ENCODE measurements around the gene INO80B.
"Not testable (repeated sequence)": the region's sequence is repeated elsewhere in the genome, so short reads cannot be mapped to it uniquely, and the experiment has no call there.

INO80B gene

GRCh38 chr2:74481961-74482800 lies 27.3 kb downstream of the INO80B start:
- peak; percentile 63 for DNase-seq (ENCODE audit: low spot score)

GRCh38 chr2:74482801-74483674 lies 28.2 kb downstream of the INO80B start, which contains the start of the genes CCDC142 and TTC31:
TSS of gene CCDC142 (minus strand) at chr2:74482998. CDS start at chr2:74482837, 161 bp downstream.
TSS of gene TTC31 (plus strand) at chr2:74483081. CDS start at chr2:74483096, 15 bp downstream.
- peak; percentile 89 for DNase-seq (ENCODE audit: low spot score)

- not testable (repeated sequence) for DNase-seq (ENCODE audit: low spot score)
These were observed 28.8 kb downstream of the INO80B start for GRCh38 chr2:74483675-74484164.

- DNase-seq (ENCODE audit: low spot score): no peak
These were observed 31.3 kb downstream of the INO80B start for GRCh38 chr2:74486141-74486540.

GRCh38 chr2:74488643-74489481 lies 34.0 kb downstream of the INO80B start:
- DNase-seq (ENCODE audit: low spot score): no peak

- DNase-seq (ENCODE audit: low spot score): no peak
These were observed 35.0 kb downstream of the INO80B start for GRCh38 chr2:74489906-74490305.

GRCh38 chr2:74491648-74492544 lies 37.0 kb downstream of the INO80B start:
- no peak for DNase-seq (ENCODE audit: low spot score)

GRCh38 chr2:74493546-74493945 lies 38.7 kb downstream of the INO80B start:
- no peak for DNase-seq (ENCODE audit: low spot score)

- DNase-seq (ENCODE audit: low spot score): no peak
These were observed 40.6 kb downstream of the INO80B start for GRCh38 chr2:74495440-74495839.

- no peak for DNase-seq (ENCODE audit: low spot score)
These were observed 42.3 kb downstream of the INO80B start for GRCh38 chr2:74496997-74497776.

- no peak for DNase-seq (ENCODE audit: low spot score)
These were observed 43.1 kb downstream of the INO80B start for GRCh38 chr2:74497777-74498499.

- no peak for DNase-seq (ENCODE audit: low spot score)
These were observed 43.8 kb downstream of the INO80B start for GRCh38 chr2:74498500-74499266.

DNA sequence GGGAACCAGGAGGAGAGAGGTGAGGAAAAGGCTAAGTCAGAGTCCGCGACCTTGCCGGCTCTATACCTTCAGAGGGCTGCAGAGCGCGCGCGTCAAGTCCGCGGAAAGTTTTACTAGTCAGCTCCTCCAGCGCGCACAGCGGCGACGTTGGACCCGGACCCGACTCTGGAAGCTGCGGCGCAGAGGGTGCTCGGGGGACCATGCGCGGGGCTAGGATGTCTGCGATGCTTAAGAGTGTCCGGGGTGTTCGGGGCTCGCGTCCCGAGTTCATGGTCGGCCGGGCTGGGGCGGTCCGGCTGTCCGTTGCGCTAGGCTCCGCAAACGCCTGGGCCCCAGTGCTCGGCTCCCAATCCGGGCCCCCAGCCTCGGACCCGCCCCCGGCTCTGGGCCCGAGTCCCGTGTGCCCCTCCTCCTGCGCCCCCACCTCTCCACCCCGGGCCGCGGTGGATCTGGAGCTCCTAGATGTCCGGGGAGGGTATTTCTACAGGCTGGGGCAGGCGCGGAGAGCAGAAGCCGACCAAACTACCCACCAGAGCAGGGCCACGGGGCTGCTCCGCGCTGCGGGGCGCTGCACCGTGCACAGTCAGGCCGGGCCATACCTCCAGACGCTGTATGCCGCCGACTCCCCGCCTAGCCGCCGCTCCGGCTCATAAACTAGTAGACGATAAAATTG lies 44.5 kb downstream of the INO80B start, which contains the start of gene LBX2:
TSS of gene LBX2 (minus strand) at position 337 of the 673 bp plus-strand sequence. CDS start at position 271, 66 bp downstream.
- DNase-seq (ENCODE audit: low spot score): no peak

DNA sequence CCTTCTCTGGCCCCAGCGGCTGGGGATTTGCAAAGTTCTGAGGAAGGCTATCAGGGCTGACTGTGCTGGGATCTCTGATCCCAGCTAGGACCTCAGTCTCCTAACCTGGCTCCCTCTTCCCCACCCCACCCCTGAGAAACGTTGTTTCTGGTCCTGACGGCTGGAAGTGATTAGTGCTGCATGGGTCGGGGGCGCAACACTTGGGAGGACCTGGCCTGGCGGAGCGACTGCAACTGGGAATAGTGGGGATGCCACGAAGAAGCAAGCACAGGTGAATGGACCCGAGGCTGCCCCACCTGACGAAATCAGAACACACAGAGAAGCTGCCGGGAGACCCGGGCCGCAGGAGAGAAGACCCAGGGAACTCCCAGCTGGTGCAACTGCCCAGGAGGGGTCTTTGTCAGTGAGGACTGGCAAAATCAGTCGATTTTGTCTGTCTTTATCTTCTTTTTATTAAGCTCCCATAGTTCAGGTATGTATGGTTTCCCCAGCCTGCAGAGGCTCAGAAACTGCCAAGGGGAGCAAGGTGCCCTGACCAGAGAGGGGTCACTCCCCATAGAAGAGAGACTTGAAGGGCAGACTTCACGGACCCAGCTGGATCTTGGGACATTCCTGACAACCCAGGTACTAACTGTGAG lies 45.2 kb downstream of the INO80B start:
- DNase-seq (ENCODE audit: low spot score): no peak

- no peak for DNase-seq (ENCODE audit: low spot score)
These were observed 45.7 kb downstream of the INO80B start for GRCh38 chr2:74500578-74500946.

GRCh38 chr2:74501335-74502071 lies 46.6 kb downstream of the INO80B start:
- DNase-seq (ENCODE audit: low spot score): no peak

Data from germinal center (tissue), 1 donor.